Measurements from ENCODE around the gene RASSF9. TPM values are rescaled to one million over a fixed set of nuclear protein-coding genes. Genes with fewer than 3 reads are reported as not detected.

Gene RASSF9
- under 0.01 TPM in 2 replicates for total RNA-seq

DNA sequence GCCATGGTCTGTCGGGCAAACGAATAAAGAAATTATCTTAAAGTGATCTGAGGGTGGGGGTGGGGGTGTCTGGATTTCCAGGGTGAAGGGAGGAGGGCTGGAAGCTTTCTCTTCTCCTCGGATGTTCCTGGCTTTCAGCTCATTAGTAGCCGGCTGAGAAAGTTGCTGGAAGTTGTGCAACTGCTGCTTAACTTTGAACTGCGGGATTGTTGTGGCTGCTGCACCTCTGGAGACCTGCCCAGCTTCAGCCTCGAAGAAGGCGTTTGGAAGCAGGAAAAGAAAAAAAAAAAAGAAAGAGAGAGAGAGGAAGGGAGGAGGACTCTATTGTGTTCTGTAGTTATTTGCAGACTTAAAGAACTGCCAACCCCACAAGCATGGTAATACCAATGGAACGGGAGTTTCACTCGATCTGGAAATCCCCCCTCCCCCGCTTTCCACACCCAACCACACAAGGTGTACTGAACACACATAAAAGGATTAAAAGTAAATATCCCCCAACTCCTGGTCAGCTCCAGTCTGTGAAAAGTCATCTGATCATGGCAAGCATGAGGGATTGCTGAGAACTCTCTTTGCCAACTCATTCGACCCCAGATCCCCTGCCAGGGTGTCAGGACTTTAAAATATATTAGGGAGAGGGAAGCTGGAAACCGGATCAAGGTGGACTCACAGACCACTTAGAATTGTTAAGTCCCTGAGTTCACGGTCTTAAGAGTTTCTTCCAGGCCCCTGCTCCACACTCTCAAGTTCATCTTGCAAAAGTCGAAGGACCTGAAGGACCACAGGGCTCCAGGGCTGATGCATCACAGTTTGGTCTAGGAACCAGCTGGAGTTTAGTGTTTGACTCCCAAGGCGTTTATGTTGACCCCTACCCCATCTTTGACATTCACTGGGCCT lies at the start of gene RASSF9:
Gene RASSF9 (minus strand): TSS at position 213 of the 894 bp plus-strand sequence. CDS start 208 bp downstream, at position 5.

GRCh38 chr12:85874031-85874461 lies 37.8 kb upstream of the RASSF9 start, which contains the start of gene NTS:
Gene NTS (plus strand): TSS chr12:85874295. CDS start chr12:85874404, 109 bp downstream.

Other genes starting within 250 kb of the RASSF9 start
- not detected in 2 replicates for gene NTS, start 37.9 kb upstream of the RASSF9 start, total RNA-seq